Heart left ventricle (tissue), 13 donors: ENCODE measurements around the gene NPM3.

Source experiments
- POLR2A ChIP-seq, 2 donors: fragments of 450-650 bp; IDR thresholded peaks; one replicate each; pipeline ENCODE4 v1.6.1; 2017; ENCODE audit warnings: antibody characterized with exemption in 2 of 2, mild to moderate bottlenecking in 2 of 2, moderate library complexity in 2 of 2
- TF ChIP-seq, protein P1 (sequence below), 12 donors: fragments of 200-600 bp; sonication (generic) in 4 of 12; IDR thresholded peaks; one replicate each; pipeline versions ENCODE4 v1.5.0 to v1.8.0; 2018 to 2022; ENCODE audit warnings: antibody characterized with exemption in 12 of 12, mild to moderate bottlenecking in 5 of 12
- donor health status: ischemic (EF 13 %, LVEDD 7.1; RV severe dilation, severe dysfunction).
- donor health status: DM: no; HTN: yes; CAD: no.
- donor health status: DM: no; HTN: no; CAD: no.
- donor health status: ischemic (EF 25% LVEDD 6.9; RV normal size, moderate dysfunction).
- donor health status: ischemic (EF 25% LVEDD 5.7; RV mildly dilated, moderate dysfunction).
- donor health status: ischemic (EF 35%, LVEDD 5.7; RV mildly dilated, moderate dysfunction).
- donor health status: nonischemic (EF 11% LVEDD 7.7; RV severe dilation, severe dysfunction).
- donor health status: DM: yes; HTN: yes; CAD: no.
- donor health status: PGD.
- donor health status: ischemic (EF 29% LVEDD 5.4; RV normal size, mild dysfunction).
- donor health status: nonischemic (EF 23%, LVEDD 6.1; RV moderate dilation, normal function).

DNA sequence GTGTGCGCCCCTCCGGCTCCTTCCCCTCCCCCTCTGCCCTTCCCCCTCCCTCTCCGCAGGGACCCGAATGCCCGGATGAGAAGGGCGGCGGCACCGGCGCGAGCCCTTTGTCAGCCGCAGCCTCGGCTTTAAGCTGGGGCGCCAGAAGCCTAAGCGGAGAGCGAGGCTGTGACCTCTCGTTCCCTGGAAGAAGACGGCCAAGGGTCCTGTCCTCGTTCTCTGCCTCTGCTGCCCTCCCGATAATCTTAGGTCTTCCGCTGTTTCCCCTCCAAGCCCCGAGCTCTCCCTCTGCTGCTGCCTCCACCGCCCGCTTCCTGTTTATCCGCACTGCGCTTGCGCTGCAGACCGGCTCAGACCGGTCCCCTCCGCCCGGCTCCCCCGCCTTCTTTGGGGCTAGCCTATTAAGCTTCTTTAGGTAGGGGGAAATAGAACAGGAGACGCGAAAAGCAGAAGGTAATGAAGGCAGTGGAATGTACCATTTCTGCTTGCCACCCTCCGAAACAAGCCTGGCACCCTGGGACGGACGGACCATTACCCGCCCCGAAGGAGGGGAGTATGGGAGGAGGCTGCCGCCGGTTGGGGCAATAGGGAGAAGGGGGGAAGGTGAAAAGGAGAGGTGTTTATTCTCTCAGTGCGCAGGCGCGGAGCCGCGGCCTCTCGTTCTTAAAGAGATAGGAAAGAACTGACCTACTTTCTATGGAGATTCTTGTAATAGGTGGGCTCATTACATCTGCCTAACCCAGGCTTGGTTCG lies 35.0 kb upstream of the NPM3 start, which contains the start of gene OGA:
- TF ChIP-seq, protein P1, sequence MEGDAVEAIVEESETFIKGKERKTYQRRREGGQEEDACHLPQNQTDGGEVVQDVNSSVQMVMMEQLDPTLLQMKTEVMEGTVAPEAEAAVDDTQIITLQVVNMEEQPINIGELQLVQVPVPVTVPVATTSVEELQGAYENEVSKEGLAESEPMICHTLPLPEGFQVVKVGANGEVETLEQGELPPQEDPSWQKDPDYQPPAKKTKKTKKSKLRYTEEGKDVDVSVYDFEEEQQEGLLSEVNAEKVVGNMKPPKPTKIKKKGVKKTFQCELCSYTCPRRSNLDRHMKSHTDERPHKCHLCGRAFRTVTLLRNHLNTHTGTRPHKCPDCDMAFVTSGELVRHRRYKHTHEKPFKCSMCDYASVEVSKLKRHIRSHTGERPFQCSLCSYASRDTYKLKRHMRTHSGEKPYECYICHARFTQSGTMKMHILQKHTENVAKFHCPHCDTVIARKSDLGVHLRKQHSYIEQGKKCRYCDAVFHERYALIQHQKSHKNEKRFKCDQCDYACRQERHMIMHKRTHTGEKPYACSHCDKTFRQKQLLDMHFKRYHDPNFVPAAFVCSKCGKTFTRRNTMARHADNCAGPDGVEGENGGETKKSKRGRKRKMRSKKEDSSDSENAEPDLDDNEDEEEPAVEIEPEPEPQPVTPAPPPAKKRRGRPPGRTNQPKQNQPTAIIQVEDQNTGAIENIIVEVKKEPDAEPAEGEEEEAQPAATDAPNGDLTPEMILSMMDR (IDR thresholded peaks at IDR 0.05): no peak
- TF ChIP-seq POLR2A (IDR thresholded peaks at IDR 0.05): peak; percentile 88 to 96
